Activated T-helper 1 cell treated with anti-CD3 and anti-CD28 coated beads, Interleukin-2, amount 50 U/mL, for 16 hours (primary cell): ENCODE data around the gene HCN2.

ENCODE experiments used
- DNase-seq, 2 donors: peaks; one replicate each; pipeline ENCODE4 v3.0.0-alpha.2; 2020; ENCODE audit warnings: low read depth in 1 of 2, low spot score in 1 of 2

The HCN2 gene

GRCh38 chr19:589693-590395 lies at the start of gene HCN2:
Gene HCN2, plus strand, starts transcription at chr19:589881. Its CDS starts 65 bp downstream, at chr19:589946.
- DNase-seq: no peak

GRCh38 chr19:540867-541637 lies 48.6 kb upstream of the HCN2 start:
- no peak for DNase-seq

GRCh38 chr19:541699-542098 lies 48.0 kb upstream of the HCN2 start:
- DNase-seq: no peak

GRCh38 chr19:542173-542866 lies 47.4 kb upstream of the HCN2 start:
- no peak for DNase-seq

- peak; percentile 54 to 66 for DNase-seq
Observed at GRCh38 chr19:543910-544608, 45.6 kb upstream of the HCN2 start, which contains the start of gene GZMM. Gene GZMM, plus strand, starts transcription at chr19:544053. Its CDS starts 19 bp downstream, at chr19:544072.

- no peak for DNase-seq
Observed at GRCh38 chr19:547117-547516, 42.6 kb upstream of the HCN2 start.

GRCh38 chr19:547836-548720 lies 41.6 kb upstream of the HCN2 start:
- DNase-seq: no peak

- no peak for DNase-seq
Observed at GRCh38 chr19:548886-549830, 40.5 kb upstream of the HCN2 start.

GRCh38 chr19:554817-555216 lies 34.9 kb upstream of the HCN2 start:
- no peak for DNase-seq

GRCh38 chr19:555474-555808 lies 34.2 kb upstream of the HCN2 start:
- DNase-seq: no peak

GRCh38 chr19:556611-557382 lies 32.9 kb upstream of the HCN2 start:
- no peak for DNase-seq

GRCh38 chr19:558770-559439 lies 30.8 kb upstream of the HCN2 start:
- DNase-seq: no peak

GRCh38 chr19:560121-560520 lies 29.6 kb upstream of the HCN2 start:
- DNase-seq: no peak

GRCh38 chr19:566403-566802 lies 23.3 kb upstream of the HCN2 start:
- DNase-seq: no peak

- no peak for DNase-seq
Observed at GRCh38 chr19:566844-567243, 22.8 kb upstream of the HCN2 start.

- no peak for DNase-seq
Observed at GRCh38 chr19:567296-567900, 22.3 kb upstream of the HCN2 start.

GRCh38 chr19:570251-570686 lies 19.4 kb upstream of the HCN2 start:
- no peak for DNase-seq
